Mesenchymal stem cell (in vitro differentiated cells and primary cell): Measurements from ENCODE around the gene CCDC85B.

Experiments used
- DNase-seq: peaks from one replicate; pipeline ENCODE4 v3.0.0-alpha.2; 2013
- H2AFZ ChIP-seq: one replicate; pipeline ENCODE4 v1.6.1; 2013; ENCODE audit warnings: low read depth, mild to moderate bottlenecking, control low read depth, inconsistent platforms, low read length, moderate library complexity
- H2AK5ac ChIP-seq: 2 replicates; pipeline ENCODE4 v1.6.1; 2013; ENCODE audit warnings: low read length, moderate library complexity, mild to moderate bottlenecking, inconsistent platforms; ENCODE audit not compliant: severe bottlenecking
- H2BK120ac ChIP-seq: one replicate; pipeline ENCODE4 v1.6.1; 2013; ENCODE audit warnings: low read depth, mild to moderate bottlenecking, inconsistent platforms, low read length, moderate library complexity
- H2BK12ac ChIP-seq, 2 experiments: one replicate each; pipeline ENCODE4 v1.6.1; 2013; ENCODE audit warnings: inconsistent platforms in 2 of 2, low read length in 2 of 2, mild to moderate bottlenecking in 2 of 2, moderate library complexity in 2 of 2, control low read depth in 1 of 2
- H2BK15ac ChIP-seq: one replicate; pipeline ENCODE4 v1.6.1; 2013; ENCODE audit warnings: mild to moderate bottlenecking, low read depth, inconsistent platforms; ENCODE audit not compliant: poor library complexity, severe bottlenecking
- H2BK5ac ChIP-seq: 2 replicates; pipeline ENCODE4 v1.6.1; 2013; ENCODE audit warnings: low read depth, mild to moderate bottlenecking, low read length, control low read depth, inconsistent platforms; ENCODE audit not compliant: poor library complexity, severe bottlenecking
- H3K14ac ChIP-seq, 2 experiments: one replicate each; pipeline ENCODE4 v1.6.1; 2013; ENCODE audit warnings: inconsistent platforms in 2 of 2, low read length in 2 of 2, control low read depth in 1 of 2, mild to moderate bottlenecking in 1 of 2, moderate library complexity in 1 of 2
- H3K18ac ChIP-seq, 2 experiments: one replicate each; pipeline ENCODE4 v1.6.1; 2013; ENCODE audit warnings: inconsistent platforms in 2 of 2, low read length in 2 of 2, control low read depth in 1 of 2, low read depth in 1 of 2, mild to moderate bottlenecking in 1 of 2
- H3K23ac ChIP-seq, 2 experiments: one replicate each; pipeline ENCODE4 v1.6.1; 2013; ENCODE audit warnings: inconsistent platforms in 2 of 2, low read length in 2 of 2, mild to moderate bottlenecking in 2 of 2, moderate library complexity in 2 of 2, control low read depth in 1 of 2
- H3K27ac ChIP-seq: 2 replicates; pipeline ENCODE4 v1.5.1; 2013; ENCODE audit warnings: mild to moderate bottlenecking, moderate library complexity, low read length, control low read depth, inconsistent platforms; ENCODE audit not compliant: poor library complexity, severe bottlenecking
- H3K27me3 ChIP-seq, 2 experiments: 2 replicates each; pipeline versions ENCODE4 v1.6.1 to v1.7.0; 2013; ENCODE audit warnings: low read length in 2 of 2, mild to moderate bottlenecking in 2 of 2, moderate library complexity in 2 of 2, control low read depth in 1 of 2, inconsistent platforms in 1 of 2; ENCODE audit not compliant: control insufficient read depth in 1 of 2, insufficient read depth in 1 of 2
- H3K36me3 ChIP-seq, 2 experiments: 2 replicates each; pipeline versions ENCODE4 v1.6.1 to v1.7.0; 2013; ENCODE audit warnings: low read length in 2 of 2, control low read depth in 1 of 2, inconsistent platforms in 1 of 2, low read depth in 1 of 2, mild to moderate bottlenecking in 1 of 2; ENCODE audit not compliant: insufficient read depth in 2 of 2, control insufficient read depth in 1 of 2
- H3K4ac ChIP-seq, 2 experiments: one replicate each; pipeline ENCODE4 v1.6.1; 2013; ENCODE audit warnings: inconsistent platforms in 2 of 2, low read length in 2 of 2, mild to moderate bottlenecking in 2 of 2, moderate library complexity in 2 of 2, control low read depth in 1 of 2, low read depth in 1 of 2
- H3K4me1 ChIP-seq: 2 replicates; pipeline ENCODE4 v1.6.1; 2013; ENCODE audit warnings: low read depth, low read length, control low read depth; ENCODE audit not compliant: control insufficient read depth, insufficient read depth
- H3K4me2 ChIP-seq: 2 replicates; pipeline ENCODE4 v1.6.1; 2013; ENCODE audit warnings: low read length, mild to moderate bottlenecking, inconsistent platforms; ENCODE audit not compliant: poor library complexity, severe bottlenecking
- H3K4me3 ChIP-seq, 2 experiments: 2 replicates each; pipeline versions ENCODE4 v1.5.1 to v1.7.0; 2013; ENCODE audit warnings: low read length in 2 of 2, mild to moderate bottlenecking in 2 of 2, control low read depth in 1 of 2, low read depth in 1 of 2; ENCODE audit not compliant: insufficient read depth in 1 of 2
- H3K79me1 ChIP-seq: replicated peaks from 2 replicates; pipeline ENCODE4 v1.6.1; 2013; ENCODE audit warnings: mild to moderate bottlenecking, control low read depth, low read length, inconsistent platforms; ENCODE audit not compliant: poor library complexity, severe bottlenecking
- H3K9ac ChIP-seq: 2 replicates; pipeline ENCODE4 v1.7.0; 2013; ENCODE audit warnings: mild to moderate bottlenecking, low read length, moderate library complexity
- H3K9me3 ChIP-seq: 2 replicates; pipeline ENCODE4 v1.7.0; 2013; ENCODE audit warnings: mild to moderate bottlenecking, low read length; ENCODE audit not compliant: control insufficient read depth
- H4K8ac ChIP-seq: one replicate; pipeline ENCODE4 v1.6.1; 2013; ENCODE audit warnings: inconsistent platforms, mild to moderate bottlenecking, low read length, moderate library complexity
- H4K91ac ChIP-seq: one replicate; pipeline ENCODE4 v1.6.1; 2013; ENCODE audit warnings: mild to moderate bottlenecking, low read length, inconsistent platforms
- WGBS: methylation state at CpG from one replicate; pipeline ENCODE4 v1.1.7; 2013; ENCODE audit warnings: mixed read lengths; 5-methylcytosine and 5-hydroxymethylcytosine counted together

Gene CCDC85B

DNA sequence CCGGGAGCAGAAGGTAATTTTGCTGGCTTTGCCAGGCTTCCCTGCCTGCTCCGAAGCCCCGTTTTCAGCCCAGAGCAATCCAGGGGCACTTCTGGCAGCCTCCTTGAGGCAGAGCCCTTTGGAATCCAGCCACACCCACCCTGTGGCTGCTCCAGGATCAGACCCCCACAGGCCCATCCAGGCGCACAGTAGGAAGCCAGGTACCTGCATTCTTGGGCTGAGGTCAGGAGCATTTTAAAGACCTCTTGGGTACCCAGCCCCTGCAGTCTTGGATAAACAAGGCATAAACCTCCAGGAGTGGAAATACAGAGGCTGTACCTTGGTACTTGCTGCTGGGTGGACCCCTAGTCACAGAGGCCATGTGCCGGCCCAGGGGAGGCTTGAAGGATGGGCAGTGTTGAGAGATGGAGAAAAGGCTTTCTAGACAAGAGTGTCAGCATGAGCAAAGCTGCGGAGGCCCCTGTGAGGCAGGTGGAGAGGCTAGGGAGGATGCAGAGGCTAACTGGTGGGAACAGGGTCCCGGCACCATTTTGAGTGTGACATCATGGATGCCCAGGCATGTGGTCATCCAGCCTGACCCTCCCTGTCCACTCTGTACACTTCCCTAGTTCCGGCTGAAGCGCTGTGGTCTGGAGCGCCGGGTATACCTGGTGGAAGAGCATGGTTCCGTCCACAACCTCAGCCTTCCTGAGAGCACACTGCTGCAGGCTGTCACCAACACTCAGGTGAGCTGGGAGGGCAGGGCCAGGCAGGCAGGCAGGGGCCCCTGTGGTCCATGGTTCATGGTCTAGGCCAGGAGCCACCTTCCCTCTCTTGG lies 26.4 kb upstream of the CCDC85B start:
- Histone ChIP-seq H3K9me3 (no peaks in the 10 kb centered on the region), H2BK5ac (no peak overlapping the region), H3K9ac (peak overlapping the region; percentile 49), H2BK120ac (no peak overlapping the region), H3K4me2 (no peak overlapping the region), H2BK15ac (no peak overlapping the region), H3K36me3 (peaks cover 71 to 75% of the 10 kb centered on the region in 2 experiments), H3K18ac (no peak overlapping the region), H3K14ac (no peak overlapping the region), H3K23ac (no peak overlapping the region), H3K4me1 (peaks cover 43% of the 10 kb centered on the region), H2AFZ (no peak overlapping the region), H3K27me3 (no peaks in the 10 kb centered on the region), H3K4me3 (no peak overlapping the region), H3K4ac (no peak overlapping the region), H3K27ac (no peak overlapping the region), H2BK12ac (no peak overlapping the region), H4K91ac (peak overlapping the region; percentile 16), H2AK5ac (no peak overlapping the region), H3K79me1 (peaks cover 16% of the 10 kb centered on the region), H4K8ac (no peak overlapping the region)
- 88% methylated on average over 12 of the region's 12 CpGs for WGBS
- no peak for DNase-seq

DNA sequence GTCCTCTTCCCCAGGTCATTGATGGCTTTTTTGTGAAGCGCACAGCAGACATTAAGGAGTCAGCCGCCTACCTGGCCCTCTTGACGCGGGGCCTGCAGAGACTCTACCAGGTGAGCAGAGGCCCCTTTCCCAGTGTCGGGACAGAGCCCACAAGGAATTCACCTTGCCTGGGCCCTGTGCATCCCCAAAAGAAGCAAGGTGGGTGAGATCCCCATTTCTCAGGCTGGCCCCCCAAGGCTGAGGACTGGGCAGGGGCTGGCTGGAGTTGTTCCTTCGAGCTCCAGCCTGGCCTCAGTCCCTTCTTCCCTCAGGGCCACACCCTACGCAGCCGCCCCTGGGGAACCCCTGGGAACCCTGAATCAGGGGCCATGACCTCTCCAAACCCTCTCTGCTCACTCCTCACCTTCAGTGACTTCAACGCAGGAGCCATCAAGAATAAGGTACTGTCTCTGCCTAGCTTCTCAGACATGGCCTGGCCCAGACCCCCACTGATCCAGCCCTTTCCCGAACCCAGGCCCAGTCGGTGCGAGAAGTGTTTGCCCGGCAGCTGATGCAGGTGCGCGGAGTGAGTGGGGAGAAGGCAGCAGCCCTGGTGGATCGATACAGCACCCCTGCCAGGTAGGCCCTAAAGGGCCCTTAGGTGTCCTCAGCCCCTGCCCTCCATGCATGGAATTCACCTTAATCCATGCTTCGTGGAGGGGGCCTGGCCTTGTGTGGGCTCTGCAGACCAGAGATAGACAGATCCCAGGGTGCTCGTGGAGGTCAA lies 25.6 kb upstream of the CCDC85B start:
- no peak overlapping the region for H3K4ac ChIP-seq
- H3K79me1 ChIP-seq = peaks cover 18% of the 10 kb centered on the region
- H3K9ac ChIP-seq = no peak overlapping the region
- H3K27ac ChIP-seq = no peak overlapping the region
- H3K27me3 ChIP-seq = no peaks in the 10 kb centered on the region
- no peak overlapping the region for H2AFZ ChIP-seq
- H4K8ac ChIP-seq = no peak overlapping the region
- peaks cover 42% of the 10 kb centered on the region for H3K4me1 ChIP-seq
- H2BK12ac ChIP-seq = peak overlapping the region in 1 of 2 experiments; percentile 22
- peaks cover 77 to 82% of the 10 kb centered on the region in 2 experiments for H3K36me3 ChIP-seq
- H3K4me3 ChIP-seq = no peak overlapping the region
- H3K18ac ChIP-seq = no peak overlapping the region
- no peak for DNase-seq
- 91% methylated on average over 18 of the region's 18 CpGs for WGBS
- H4K91ac ChIP-seq = no peak overlapping the region
- H2AK5ac ChIP-seq = no peak overlapping the region
- no peak overlapping the region for H3K4me2 ChIP-seq
- no peak overlapping the region for H2BK15ac ChIP-seq
- no peak overlapping the region for H2BK120ac ChIP-seq
- H3K9me3 ChIP-seq = no peaks in the 10 kb centered on the region
- no peak overlapping the region for H3K23ac ChIP-seq
- no peak overlapping the region for H2BK5ac ChIP-seq
- H3K14ac ChIP-seq = no peak overlapping the region

DNA sequence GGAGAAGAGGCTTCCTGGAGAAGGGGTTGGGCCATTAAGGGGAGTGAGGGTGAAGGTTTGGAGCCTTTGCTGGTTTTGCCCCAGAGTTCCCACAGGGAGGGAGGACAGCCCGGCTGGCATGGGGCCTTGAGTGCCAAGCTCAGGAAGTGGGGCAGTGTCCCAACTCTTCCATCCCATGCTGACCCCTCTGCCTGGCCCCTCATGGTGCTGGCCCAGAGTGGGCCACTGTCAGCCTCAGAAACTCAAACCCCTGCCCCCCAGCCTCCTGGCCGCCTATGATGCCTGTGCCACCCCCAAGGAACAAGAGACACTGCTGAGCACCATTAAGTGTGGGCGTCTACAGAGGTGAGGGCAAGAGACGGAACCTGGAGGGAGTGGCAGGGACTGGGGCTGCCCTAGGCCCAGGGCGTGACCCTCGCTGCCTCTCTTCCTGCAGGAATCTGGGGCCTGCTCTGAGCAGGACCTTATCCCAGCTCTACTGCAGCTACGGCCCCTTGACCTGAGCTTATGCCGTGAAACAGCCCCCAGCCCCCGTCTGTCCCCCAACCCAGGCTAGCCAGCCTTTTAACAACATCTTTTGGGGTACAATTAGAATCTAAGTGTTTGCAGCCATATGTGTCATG lies 24.8 kb upstream of the CCDC85B start:
- H3K4ac ChIP-seq = no peak overlapping the region
- H2BK5ac ChIP-seq = no peak overlapping the region
- H3K27ac ChIP-seq = peak overlapping the region; percentile 5
- H4K8ac ChIP-seq = no peak overlapping the region
- no peak overlapping the region for H2BK120ac ChIP-seq
- no peak overlapping the region for H3K4me2 ChIP-seq
- no peak overlapping the region for H3K23ac ChIP-seq
- H4K91ac ChIP-seq = no peak overlapping the region
- H3K18ac ChIP-seq = no peak overlapping the region
- no peak overlapping the region for H3K4me3 ChIP-seq
- H3K9ac ChIP-seq = no peak overlapping the region
- no peak overlapping the region for H2AFZ ChIP-seq
- H3K14ac ChIP-seq = peak overlapping the region in 1 of 2 experiments; percentile 19
- no peaks in the 10 kb centered on the region for H3K9me3 ChIP-seq
- no peaks in the 10 kb centered on the region for H3K27me3 ChIP-seq
- peaks cover 22% of the 10 kb centered on the region for H3K79me1 ChIP-seq
- no peak overlapping the region for H2BK12ac ChIP-seq
- H3K36me3 ChIP-seq = peaks cover 85 to 90% of the 10 kb centered on the region in 2 experiments
- peaks cover 47% of the 10 kb centered on the region for H3K4me1 ChIP-seq
- 95% methylated on average over 8 of the region's 9 CpGs for WGBS
- no peak overlapping the region for H2AK5ac ChIP-seq
- DNase-seq = no peak
- no peak overlapping the region for H2BK15ac ChIP-seq
